ENCODE data around the gene SLC22A23.

DNA sequence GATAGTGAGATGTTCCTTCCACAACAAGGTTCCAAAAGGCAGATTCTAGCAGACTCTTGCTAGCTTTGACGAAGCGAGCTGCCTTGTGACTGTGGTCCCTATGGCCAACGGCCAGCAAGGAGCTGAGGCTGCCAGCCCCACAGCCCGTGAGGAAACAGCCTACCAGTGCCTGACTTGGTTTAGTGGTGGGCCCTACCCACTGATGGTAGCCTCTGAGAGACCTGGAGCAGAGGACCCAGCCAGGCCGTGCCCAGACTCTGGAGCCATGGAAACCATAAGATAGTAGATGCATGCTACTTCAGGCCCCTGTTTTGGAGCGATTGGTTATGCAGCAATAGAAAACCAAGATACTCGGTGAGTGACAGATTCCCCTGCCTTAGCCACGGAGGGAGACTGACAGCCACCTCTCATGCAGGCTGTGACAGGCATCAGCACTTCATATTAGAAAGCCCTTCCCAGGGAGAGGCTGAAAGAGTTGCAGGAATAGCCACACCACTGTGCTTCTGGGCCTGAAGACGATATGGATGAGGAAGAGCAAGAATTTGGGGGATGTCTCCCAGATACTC, 178.9 kb downstream of the SLC22A23 start:
- TF ChIP-seq, protein P1, sequence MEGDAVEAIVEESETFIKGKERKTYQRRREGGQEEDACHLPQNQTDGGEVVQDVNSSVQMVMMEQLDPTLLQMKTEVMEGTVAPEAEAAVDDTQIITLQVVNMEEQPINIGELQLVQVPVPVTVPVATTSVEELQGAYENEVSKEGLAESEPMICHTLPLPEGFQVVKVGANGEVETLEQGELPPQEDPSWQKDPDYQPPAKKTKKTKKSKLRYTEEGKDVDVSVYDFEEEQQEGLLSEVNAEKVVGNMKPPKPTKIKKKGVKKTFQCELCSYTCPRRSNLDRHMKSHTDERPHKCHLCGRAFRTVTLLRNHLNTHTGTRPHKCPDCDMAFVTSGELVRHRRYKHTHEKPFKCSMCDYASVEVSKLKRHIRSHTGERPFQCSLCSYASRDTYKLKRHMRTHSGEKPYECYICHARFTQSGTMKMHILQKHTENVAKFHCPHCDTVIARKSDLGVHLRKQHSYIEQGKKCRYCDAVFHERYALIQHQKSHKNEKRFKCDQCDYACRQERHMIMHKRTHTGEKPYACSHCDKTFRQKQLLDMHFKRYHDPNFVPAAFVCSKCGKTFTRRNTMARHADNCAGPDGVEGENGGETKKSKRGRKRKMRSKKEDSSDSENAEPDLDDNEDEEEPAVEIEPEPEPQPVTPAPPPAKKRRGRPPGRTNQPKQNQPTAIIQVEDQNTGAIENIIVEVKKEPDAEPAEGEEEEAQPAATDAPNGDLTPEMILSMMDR (IDR thresholded peaks at IDR 0.05): no peak
- no peak for TF ChIP-seq POLR2A (IDR thresholded peaks at IDR 0.05)
- TF ChIP-seq POLR2AphosphoS5 (IDR thresholded peaks at IDR 0.05): no peak
